Common myeloid progenitor, CD34-positive (primary cell): Measurements from ENCODE around the gene N4BP2L1.

Source experiments
- CTCF ChIA-PET: fragments of 350-600 bp; sonication (Branson Sonifier 250); formaldehyde crosslinking; loops from one replicate; lab custom pipeline; 2021; ENCODE audit warnings: antibody characterized with exemption; lab: Charles Lee
- POLR2A ChIA-PET: fragments of 350-600 bp; sonication (Branson Sonifier 250); formaldehyde crosslinking; loops from one replicate; lab custom pipeline; 2021; ENCODE audit warnings: antibody characterized with exemption; lab: Charles Lee
- DNase-seq, 3 donors: peaks; one replicate each; pipeline versions ENCODE4 v3.0.0 to v3.0.0-alpha.2; 2013
- H3K27ac ChIP-seq, 2 experiments: 1 replicate in 1 of 2; 2 replicates in 1 of 2; pipeline ENCODE4 v1.7.0; 2013; ENCODE audit warnings: inconsistent platforms in 2 of 2, low read length in 2 of 2, mild to moderate bottlenecking in 2 of 2, low read depth in 1 of 2, moderate library complexity in 1 of 2; ENCODE audit not compliant: severe bottlenecking in 2 of 2, insufficient read depth in 1 of 2, poor library complexity in 1 of 2
- H3K27me3 ChIP-seq, 5 experiments: replicated peaks in 2 of 5; 1 replicate in 3 of 5; 2 replicates in 2 of 5; pipeline versions ENCODE4 v1.6.1 to v1.7.0; 2013; ENCODE audit warnings: low read length in 4 of 5, mild to moderate bottlenecking in 2 of 5, moderate library complexity in 2 of 5, inconsistent platforms in 1 of 5; ENCODE audit not compliant: insufficient read depth in 5 of 5, control insufficient read depth in 4 of 5
- H3K36me3 ChIP-seq, 4 experiments: 1 replicate in 2 of 4; 2 replicates in 2 of 4; pipeline versions ENCODE4 v1.6.1 to v1.7.0; 2013; ENCODE audit warnings: low read length in 3 of 4, control low read depth in 1 of 4, mild to moderate bottlenecking in 1 of 4; ENCODE audit not compliant: control insufficient read depth in 4 of 4, insufficient read depth in 4 of 4
- H3K4me1 ChIP-seq, 4 experiments: 1 replicate in 3 of 4; 2 replicates in 1 of 4; pipeline versions ENCODE4 v1.6.1 to v1.7.1; 2013; ENCODE audit warnings: low read length in 3 of 4, mild to moderate bottlenecking in 3 of 4, control low read depth in 1 of 4, inconsistent platforms in 1 of 4, moderate library complexity in 1 of 4; ENCODE audit not compliant: control insufficient read depth in 4 of 4, insufficient read depth in 4 of 4; ENCODE audit errors: control extremely low read depth in 1 of 4
- H3K4me3 ChIP-seq, 7 experiments: 1 replicate in 4 of 7; 2 replicates in 3 of 7; pipeline versions ENCODE4 v1.5.1 to v1.7.0; 2013; ENCODE audit warnings: mild to moderate bottlenecking in 7 of 7, low read length in 6 of 7, moderate library complexity in 6 of 7, inconsistent platforms in 2 of 7, low read depth in 2 of 7, control low read depth in 1 of 7; ENCODE audit not compliant: insufficient read depth in 4 of 7, control insufficient read depth in 1 of 7; ENCODE audit errors: extremely low read depth in 1 of 7
- H3K9me3 ChIP-seq, 5 experiments: 1 replicate in 4 of 5; 2 replicates in 1 of 5; pipeline versions ENCODE4 v1.6.1 to v1.7.1; 2013; ENCODE audit warnings: low read length in 4 of 5, mild to moderate bottlenecking in 2 of 5, inconsistent platforms in 1 of 5, low read depth in 1 of 5, moderate library complexity in 1 of 5; ENCODE audit not compliant: control insufficient read depth in 4 of 5, insufficient read depth in 2 of 5; ENCODE audit errors: control extremely low read depth in 1 of 5
- WGBS: methylation state at CpG from one replicate; pipeline ENCODE4 v1.1.5; 2013; ENCODE audit not compliant: insufficient coverage; 5-methylcytosine and 5-hydroxymethylcytosine counted together

Gene N4BP2L1

DNA sequence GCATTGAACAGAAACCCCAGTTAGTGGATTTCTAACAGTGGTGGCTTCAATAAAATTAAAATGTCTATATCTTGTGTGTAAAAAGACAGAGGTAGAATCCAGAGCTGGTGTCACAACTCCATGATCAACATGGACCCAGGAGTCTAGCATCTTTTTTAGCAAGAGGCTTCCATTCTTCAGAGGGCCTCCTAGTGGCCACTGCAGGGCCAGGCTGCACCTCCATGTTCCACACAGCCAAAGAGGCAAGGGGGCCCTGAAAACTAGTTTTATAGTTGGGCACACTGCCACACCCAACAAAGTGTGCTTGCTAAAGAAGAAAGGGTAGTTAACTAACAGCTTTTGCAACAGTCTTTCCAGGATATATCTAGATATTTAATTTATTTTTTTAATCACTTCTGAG, 12.9 kb downstream of the N4BP2L1 start:
- POLR2A ChIA-PET, result no interaction called here
- no peak overlapping the region for H3K4me3 ChIP-seq
- no peaks in the 10 kb centered on the region for H3K27me3 ChIP-seq
- peaks cover 0 to 2% (median under 1%) of the 10 kb centered on the region in 4 experiments for H3K4me1 ChIP-seq
- no peak overlapping the region for H3K27ac ChIP-seq
- H3K9me3 ChIP-seq, result peaks cover 0 to 8% (median 6%) of the 10 kb centered on the region in 5 experiments
- CTCF ChIA-PET, result interaction anchor here (0.9 to 1.6 kb wide), 3 partner anchors 28 to 78 kb away, joined by 3 to 4 read pairs (median 3); no protein-coding TSS in a partner anchor
- peaks cover 0 to 12% (median 4%) of the 10 kb centered on the region in 4 experiments for H3K36me3 ChIP-seq
- peak in 2 of 3 donors; percentile 54 to 59 for DNase-seq

DNA sequence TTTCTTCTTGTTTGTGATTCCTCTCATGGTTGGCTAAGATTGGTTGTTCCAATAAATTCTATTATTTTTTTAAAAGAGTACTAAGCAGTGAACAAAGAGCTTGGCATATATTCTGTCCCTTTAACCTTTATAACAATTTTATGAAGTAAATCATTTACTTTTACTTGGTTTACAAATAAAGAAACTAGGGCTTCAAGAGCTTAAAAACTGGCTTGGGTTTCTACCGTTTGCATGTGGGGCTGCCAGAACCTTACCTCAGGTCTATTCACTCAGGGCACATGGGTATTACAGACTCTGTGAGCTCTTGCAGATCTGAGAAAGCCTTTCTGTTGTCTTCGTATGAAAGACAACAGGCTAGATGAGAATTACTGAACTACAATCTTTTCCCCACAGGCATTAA, 13.3 kb downstream of the N4BP2L1 start:
- Histone ChIP-seq H3K4me3 (no peak overlapping the region), H3K9me3 (peaks cover 0 to 3% (median 2%) of the 10 kb centered on the region in 5 experiments), H3K27ac (no peak overlapping the region), H3K4me1 (peaks cover under 1 to 6% (median 5%) of the 10 kb centered on the region in 4 experiments), H3K27me3 (no peaks in the 10 kb centered on the region), H3K36me3 (peaks cover 0 to 8% (median 1%) of the 10 kb centered on the region in 4 experiments)
- CTCF ChIA-PET, result interaction anchor here (0.9 to 1.6 kb wide), 3 partner anchors 28 to 77 kb away, joined by 3 to 4 read pairs (median 3); no protein-coding TSS in a partner anchor
- POLR2A ChIA-PET, result no interaction called here
- 100% methylated on average over 1 of the region's 2 CpGs for WGBS
- DNase-seq, result no peak

DNA sequence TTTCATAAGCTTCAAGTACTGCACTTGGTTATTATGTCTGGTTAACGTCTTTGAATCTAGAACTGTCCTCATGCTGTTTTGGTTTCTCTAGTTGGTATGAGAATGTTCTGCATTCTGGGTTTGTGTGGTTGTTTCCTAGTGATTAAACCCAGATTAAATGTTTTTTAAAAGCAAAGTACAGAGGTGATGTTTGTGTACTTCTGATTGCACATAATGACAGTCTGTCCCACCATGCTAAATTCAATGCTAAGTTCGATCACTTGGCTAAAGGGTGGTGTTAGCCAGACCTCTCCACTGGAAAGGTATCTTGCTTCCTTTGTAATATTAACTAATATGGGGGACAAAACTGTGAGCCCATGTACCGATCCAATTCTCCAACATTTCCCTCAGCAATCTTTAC, 14.6 kb downstream of the N4BP2L1 start:
- no peaks in the 10 kb centered on the region for H3K27me3 ChIP-seq
- no peak for DNase-seq
- no peaks in the 10 kb centered on the region for H3K9me3 ChIP-seq
- POLR2A ChIA-PET, result no interaction called here
- H3K4me1 ChIP-seq, result peaks cover 7 to 17% (median 12%) of the 10 kb centered on the region in 4 experiments
- CTCF ChIA-PET, result interaction anchor here (1.2 to 1.3 kb wide), 2 partner anchors 22 to 35 kb away, joined by 3 to 5 read pairs; no protein-coding TSS in a partner anchor
- peaks cover 0 to 3% (median under 1%) of the 10 kb centered on the region in 4 experiments for H3K36me3 ChIP-seq
- no CpG with 5 or more reads among the region's 3 CpGs for WGBS
- H3K4me3 ChIP-seq, result no peak overlapping the region
- no peak overlapping the region for H3K27ac ChIP-seq

- Histone ChIP-seq H3K36me3 (peaks cover 0 to 20% (median 16%) of the 10 kb centered on the region in 4 experiments), H3K27me3 (no peaks in the 10 kb centered on the region), H3K9me3 (no peaks in the 10 kb centered on the region), H3K27ac (peak overlapping the region in 1 of 2 experiments; percentile 18), H3K4me3 (peak overlapping the region in 1 of 7 experiments; percentile 16), H3K4me1 (peaks cover 7 to 17% (median 12%) of the 10 kb centered on the region in 4 experiments)
- no peak for DNase-seq
- ChIA-PET POLR2A (no interaction called here), CTCF (interaction anchor here (1.0 to 1.9 kb wide), 3 partner anchors 8 to 171 kb away, joined by 3 to 6 read pairs (median 6); no protein-coding TSS in a partner anchor)
- WGBS, result 76% methylated on average over 26 of the region's 27 CpGs
Observed at GRCh38 chr13:32409561-32410421, 18.1 kb downstream of the N4BP2L1 start.

DNA sequence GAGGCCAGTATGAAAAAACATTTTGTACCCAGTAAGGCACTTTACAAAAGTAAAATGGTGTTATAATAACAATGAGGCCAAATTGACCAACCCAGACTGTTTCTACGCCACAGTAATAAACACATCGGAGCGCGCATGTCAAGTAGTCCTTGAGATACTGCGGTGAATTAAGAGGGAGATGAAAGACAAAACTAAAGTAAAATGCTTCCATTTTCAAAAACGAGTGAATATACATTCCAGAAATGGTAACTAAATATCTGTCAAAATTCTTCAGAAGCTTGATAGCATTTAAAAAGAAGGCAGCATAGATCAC, 19.0 kb downstream of the N4BP2L1 start:
- ChIA-PET POLR2A (no interaction called here), CTCF (interaction anchor here (1.7 to 1.9 kb wide), 3 partner anchors 10 to 172 kb away, joined by 6 read pairs; no protein-coding TSS in a partner anchor)
- H3K36me3 ChIP-seq, result peaks cover 2 to 20% (median 17%) of the 10 kb centered on the region in 4 experiments
- peaks cover 7 to 17% (median 12%) of the 10 kb centered on the region in 4 experiments for H3K4me1 ChIP-seq
- DNase-seq, result no peak
- H3K27ac ChIP-seq, result no peak overlapping the region
- no peaks in the 10 kb centered on the region for H3K27me3 ChIP-seq
- no peaks in the 10 kb centered on the region for H3K9me3 ChIP-seq
- H3K4me3 ChIP-seq, result peak overlapping the region in 1 of 7 experiments; percentile 39
- 98% methylated on average over 5 of the region's 6 CpGs for WGBS

DNA sequence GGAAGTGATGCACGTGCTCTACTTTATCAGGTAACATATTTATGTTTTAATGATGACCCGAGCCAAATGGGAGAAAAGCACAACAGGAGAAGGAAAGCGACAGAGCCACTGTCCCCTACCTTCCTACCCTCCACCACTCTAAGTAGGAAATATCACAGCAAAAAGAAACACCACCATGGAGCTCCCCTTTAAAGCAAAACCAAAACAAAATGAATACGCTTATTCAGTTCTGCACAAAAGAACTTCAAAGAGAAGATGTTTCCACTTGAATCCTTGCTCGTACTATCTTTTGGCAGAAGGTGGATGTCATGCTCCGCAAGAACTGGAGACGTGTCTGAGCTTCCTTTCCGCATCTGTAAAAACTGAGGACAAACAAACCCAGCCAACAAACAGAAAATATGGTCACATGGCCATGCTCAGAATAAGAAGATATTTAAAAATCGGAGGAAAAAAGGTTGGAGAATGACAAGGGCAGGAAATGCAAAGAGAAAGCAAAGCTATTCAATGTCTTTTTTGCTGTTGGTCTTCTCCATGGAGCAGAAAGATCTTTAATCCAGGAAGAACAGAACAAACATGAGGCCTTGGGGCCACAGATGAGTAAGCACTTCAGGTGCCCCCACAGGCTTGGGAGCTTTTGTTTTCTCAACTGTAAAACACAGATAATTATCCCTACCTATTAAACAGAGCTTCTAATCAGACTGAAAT, 19.5 kb downstream of the N4BP2L1 start:
- no peaks in the 10 kb centered on the region for H3K27me3 ChIP-seq
- no peak overlapping the region for H3K27ac ChIP-seq
- peak overlapping the region in 1 of 7 experiments; percentile 39 for H3K4me3 ChIP-seq
- WGBS, result 94% methylated on average over 6 of the region's 9 CpGs
- H3K9me3 ChIP-seq, result no peaks in the 10 kb centered on the region
- POLR2A ChIA-PET, result no interaction called here
- peaks cover 7 to 17% (median 12%) of the 10 kb centered on the region in 4 experiments for H3K4me1 ChIP-seq
- no peak for DNase-seq
- peaks cover 5 to 23% (median 17%) of the 10 kb centered on the region in 4 experiments for H3K36me3 ChIP-seq
- CTCF ChIA-PET, result interaction anchor here (1.3 to 1.9 kb wide), 4 partner anchors 10 to 172 kb away, joined by 3 to 6 read pairs (median 6); no protein-coding TSS in a partner anchor
